HG03095 (cell line): Measurements from ENCODE around the gene ZSWIM7.

ENCODE experiments used
- ATAC-seq: cut with Tn5 transposase; IDR thresholded peaks from one replicate; pipeline ENCODE4 v1.9.1; 2021; ENCODE audit warnings: moderate library complexity; ENCODE audit not compliant: unreplicated experiment

ZSWIM7 gene

DNA sequence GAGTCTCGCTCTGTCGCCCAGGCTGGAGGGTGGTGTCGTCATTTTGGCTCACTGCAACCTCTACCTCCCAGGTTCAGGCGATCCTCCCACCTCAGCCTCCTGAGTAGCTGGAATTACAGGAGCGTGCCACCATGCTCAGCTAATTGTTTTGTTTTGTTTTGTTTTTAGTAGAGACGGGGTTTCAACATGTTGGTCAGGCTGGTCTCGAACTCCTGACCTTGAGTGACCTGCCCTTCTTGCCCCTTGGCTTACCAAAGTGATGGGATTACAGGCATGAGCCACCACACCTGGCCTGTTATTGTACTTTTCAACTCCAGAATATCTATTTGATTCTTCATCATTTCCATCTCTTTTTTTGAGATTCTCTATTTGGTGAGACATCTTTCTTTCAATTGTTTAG, 63.6 kb downstream of the ZSWIM7 start:
- ATAC-seq: no peak

DNA sequence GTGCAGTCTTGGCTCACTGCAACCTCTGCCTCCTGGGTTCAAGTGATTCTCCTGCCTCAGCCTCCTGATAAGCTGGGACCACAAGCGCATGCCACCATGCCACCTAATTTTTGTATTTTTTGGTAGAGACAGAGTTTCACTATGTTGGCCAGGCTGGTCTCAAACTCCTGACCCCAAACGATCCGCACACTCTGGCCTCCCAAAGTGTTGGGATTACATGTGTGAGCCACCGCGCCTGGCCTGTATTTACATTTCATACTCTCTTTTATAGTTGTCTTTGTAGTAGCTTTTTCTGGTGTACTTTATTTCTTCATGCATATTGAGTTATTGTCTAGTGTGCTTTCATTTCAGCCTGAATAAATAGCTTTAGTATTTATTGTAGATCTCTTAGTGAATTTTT, 64.6 kb downstream of the ZSWIM7 start:
- ATAC-seq: no peak

DNA sequence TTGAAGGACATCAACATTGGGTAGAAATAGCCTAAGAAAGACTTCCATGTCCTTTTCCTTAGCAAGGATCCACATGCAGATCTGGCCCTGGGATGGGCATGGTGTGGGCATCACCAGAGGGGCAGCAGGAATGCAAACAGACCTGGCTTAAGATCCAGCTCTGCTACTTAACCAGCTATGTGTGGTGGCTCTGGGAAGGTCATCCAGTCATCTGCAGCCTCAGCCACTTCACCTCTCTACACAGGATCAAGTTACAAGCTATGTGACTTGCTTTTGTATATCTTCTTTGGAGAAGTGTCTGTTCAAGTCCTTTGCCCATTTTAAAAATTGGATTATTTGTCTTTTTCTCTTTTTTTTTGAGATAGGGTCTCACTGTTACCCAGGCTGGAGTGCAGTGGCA, 68.1 kb downstream of the ZSWIM7 start:
- no peak for ATAC-seq

- ATAC-seq: no peak
Measured at GRCh38 chr17:15930426-15930825, 69.1 kb downstream of the ZSWIM7 start.

GRCh38 chr17:15929941-15930340, 69.6 kb downstream of the ZSWIM7 start:
- ATAC-seq: no peak

DNA sequence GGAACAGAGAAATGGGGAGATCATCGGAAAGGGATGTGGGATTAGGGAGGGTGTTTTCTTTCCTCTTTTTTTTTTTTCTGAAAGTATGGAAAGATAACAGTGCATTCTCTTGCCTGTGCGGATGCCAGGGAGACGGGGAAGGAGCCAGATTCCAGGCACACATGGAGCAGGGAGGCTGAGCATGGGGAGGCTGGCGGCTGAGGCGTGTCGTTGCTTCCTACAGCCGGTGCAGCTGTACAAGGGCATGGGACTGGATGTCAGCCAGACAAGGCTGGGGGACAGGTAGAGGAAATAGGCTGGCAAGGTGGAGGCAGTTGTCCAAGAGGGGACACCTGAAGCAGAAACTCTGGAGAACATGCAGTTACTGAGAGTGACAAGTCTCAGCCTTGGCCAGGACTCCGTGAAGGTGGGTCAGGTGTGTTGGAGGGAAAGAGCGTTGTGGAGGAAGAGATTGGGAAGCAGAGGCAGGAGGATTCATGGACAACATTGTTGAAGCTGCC, 71.2 kb downstream of the ZSWIM7 start:
- ATAC-seq: no peak
